Fibroblast of villous mesenchyme (primary cell): ENCODE results near the gene ARTN. TPM values are rescaled to one million over a fixed set of nuclear protein-coding genes. Genes with fewer than 3 reads are reported as not detected.
A peak's percentile ranks its signal among the peaks of the same experiment; 100 is the strongest.

ENCODE experiments used
- DNase-seq: peaks from one replicate; pipeline ENCODE4 v3.0.0-alpha.2; 2010; ENCODE audit warnings: low read depth
- H3K4me3 ChIP-seq: 2 replicates; pipeline ENCODE4 v1.5.1; 2011; ENCODE audit warnings: low read depth, mild to moderate bottlenecking, low read length
- CTCF ChIP-seq: IDR thresholded peaks from 2 replicates; pipeline ENCODE4 v1.5.1; 2012; ENCODE audit warnings: low read depth, mild to moderate bottlenecking, low read length; ENCODE audit not compliant: insufficient read depth
- total RNA-seq: library from RNA; depleted of rRNA; stranded (reverse); fragments of >200 nt; gene quantifications from 2 replicates; pipeline ENCODE4 v1.2.3, GENCODE V29; 2012

Gene ARTN
- total RNA-seq, 1 donor, result 0.86 TPM

GRCh38 chr1:43979528-43980254 lies 46.1 kb downstream of the ARTN start:
- peak; percentile 70 for DNase-seq

GRCh38 chr1:43980255-43981134 lies 46.9 kb downstream of the ARTN start:
- DNase-seq, result no peak
- TF ChIP-seq CTCF, result no peak
- H3K4me3 ChIP-seq, result peak overlapping the region; percentile 67

More at GRCh38 chr1:43979528-43980254, 46.1 kb downstream of the ARTN start:
- peak overlapping the region; percentile 67 for H3K4me3 ChIP-seq
- TF ChIP-seq CTCF, result no peak

GRCh38 chr1:43981135-43981491 lies 47.5 kb downstream of the ARTN start:
- H3K4me3 ChIP-seq, result no peak overlapping the region
- TF ChIP-seq CTCF, result no peak
- no peak for DNase-seq

GRCh38 chr1:43981636-43982035 lies 48.0 kb downstream of the ARTN start:
- no peak overlapping the region for H3K4me3 ChIP-seq
- TF ChIP-seq CTCF, result no peak
- no peak for DNase-seq

GRCh38 chr1:43982241-43982640 lies 48.6 kb downstream of the ARTN start:
- DNase-seq, result no peak
- TF ChIP-seq CTCF, result no peak
- H3K4me3 ChIP-seq, result no peak overlapping the region

GRCh38 chr1:43982808-43983207 lies 49.2 kb downstream of the ARTN start:
- no peak for DNase-seq
- no peak for TF ChIP-seq CTCF
- H3K4me3 ChIP-seq, result no peak overlapping the region
